ENCODE measurements around the gene PPP6R1.
"Not testable (repeated sequence)": the region's sequence is repeated elsewhere in the genome, so short reads cannot be mapped to it uniquely, and the experiment has no call there.

The PPP6R1 gene

GRCh38 chr19:55226273-55226672 is 32.5 kb downstream of the PPP6R1 start:
- H3K4me3 ChIP-seq (replicated peaks; ENCODE audit: insufficient read depth, low read length): no peak overlapping the region
- DNase-seq (ENCODE audit: low read depth in 1 of 2, low spot score in 1 of 2): no peak
- no peak overlapping the region for H3K27ac ChIP-seq (replicated peaks)
- no peak for TF ChIP-seq CTCF (IDR thresholded peaks at IDR 0.05; ENCODE audit: insufficient read depth, low read length)
- TF ChIP-seq REST (IDR thresholded peaks at IDR 0.05; ENCODE audit: insufficient replicate concordance, low read depth): no peak
- no peak for TF ChIP-seq GABPA (IDR thresholded peaks at IDR 0.05; ENCODE audit: low read depth)
- no peak for TF ChIP-seq SPI1 (IDR thresholded peaks at IDR 0.05; ENCODE audit: borderline replicate concordance, low read depth)
- no peak; the same call in 1 of the 2 replicates for TF ChIP-seq POLR2AphosphoS5 (IDR thresholded peaks at IDR 0.05; ENCODE audit: low read depth)
- H3K27me3 ChIP-seq (ENCODE audit: insufficient read depth, poor library complexity, severe bottlenecking): no peaks in the 10 kb centered on the region

GRCh38 chr19:55225415-55225958 is 33.3 kb downstream of the PPP6R1 start:
- Histone ChIP-seq H3K27me3 (ENCODE audit: insufficient read depth, poor library complexity, severe bottlenecking) (no peaks in the 10 kb centered on the region), H3K27ac (replicated peaks) (no peak overlapping the region), H3K4me3 (replicated peaks; ENCODE audit: insufficient read depth, low read length) (no peak overlapping the region)
- no peak for TF ChIP-seq CTCF (IDR thresholded peaks at IDR 0.05; ENCODE audit: insufficient read depth, low read length)
- peak; percentile 65; the same call in 1 of the 2 replicates for TF ChIP-seq POLR2AphosphoS5 (IDR thresholded peaks at IDR 0.05; ENCODE audit: low read depth)
- DNase-seq (ENCODE audit: low read depth in 1 of 2, low spot score in 1 of 2): peak in 1 of 2 experiments; percentile 26

- not testable (repeated sequence) for H3K4me3 ChIP-seq (replicated peaks; ENCODE audit: insufficient read depth, low read length); H3K27ac ChIP-seq (replicated peaks); DNase-seq (ENCODE audit: low read depth in 1 of 2, low spot score in 1 of 2); H3K27me3 ChIP-seq (ENCODE audit: insufficient read depth, poor library complexity, severe bottlenecking)
These were observed 34.0 kb downstream of the PPP6R1 start for GRCh38 chr19:55224679-55225414.

- TF ChIP-seq CTCF (IDR thresholded peaks at IDR 0.05; ENCODE audit: insufficient read depth, low read length) (no peak), POLR2AphosphoS5 (IDR thresholded peaks at IDR 0.05; ENCODE audit: low read depth) (no peak; the same call in 1 of the 2 replicates), SPI1 (IDR thresholded peaks at IDR 0.05; ENCODE audit: borderline replicate concordance, low read depth) (no peak), REST (IDR thresholded peaks at IDR 0.05; ENCODE audit: insufficient replicate concordance, low read depth) (no peak), GABPA (IDR thresholded peaks at IDR 0.05; ENCODE audit: low read depth) (no peak)
These were observed 34.7 kb downstream of the PPP6R1 start for GRCh38 chr19:55224038-55224665.

More at GRCh38 chr19:55224038-55224665, 34.7 kb downstream of the PPP6R1 start:
- Histone ChIP-seq H3K4me3 (replicated peaks; ENCODE audit: insufficient read depth, low read length) (no peak overlapping the region), H3K27me3 (ENCODE audit: insufficient read depth, poor library complexity, severe bottlenecking) (no peaks in the 10 kb centered on the region), H3K27ac (replicated peaks) (no peak overlapping the region)
- no peak for DNase-seq (ENCODE audit: low read depth in 1 of 2, low spot score in 1 of 2)
